AG04450 (cell line): Measurements from ENCODE around the gene MED13L. TPM values are rescaled to one million over a fixed set of nuclear protein-coding genes. Genes with fewer than 3 reads are reported as not detected.

Experiments used
- CTCF ChIA-PET: fragments of 300-600, 350-600 bp; formaldehyde crosslinking; extraction: SDS; loops from one replicate; lab custom pipeline; 2022; ENCODE audit warnings: antibody characterized with exemption, inconsistent platforms; lab: Charles Lee
- POLR2A ChIA-PET: fragments of 350-600 bp; formaldehyde crosslinking; extraction: SDS; loops from one replicate; lab custom pipeline; 2021; ENCODE audit warnings: antibody characterized with exemption, inconsistent platforms; lab: Yijun Ruan, JAX
- DNase-seq: peaks from one replicate; pipeline ENCODE4 v3.0.0-alpha.2; 2011; ENCODE audit warnings: low read depth, low spot score
- H3K27ac ChIP-seq: one replicate; pipeline ENCODE4 v1.5.1; 2012; ENCODE audit warnings: low read depth, low read length, control low read depth
- H3K27me3 ChIP-seq: one replicate; pipeline ENCODE4 v1.6.0; 2012; ENCODE audit warnings: low read length; ENCODE audit not compliant: control insufficient read depth, insufficient read depth
- H3K4me3 ChIP-seq: 2 replicates; pipeline ENCODE4 v1.5.1; 2011; ENCODE audit warnings: mild to moderate bottlenecking, low read depth, low read length, control low read depth
- H3K9me3 ChIP-seq: 2 replicates; pipeline ENCODE4 v1.5.1; 2012; ENCODE audit warnings: low read length; ENCODE audit not compliant: control insufficient read depth, insufficient read depth
- CTCF ChIP-seq: IDR thresholded peaks from 2 replicates; pipeline ENCODE4 v1.5.1; 2011; ENCODE audit warnings: low read depth, low read length, control low read depth, inconsistent platforms
- polyA plus RNA-seq: library from polyadenylated mRNA; depleted of rRNA; stranded (reverse); fragments of >200 nt; gene quantifications from 2 replicates; pipeline ENCODE4 v1.2.3, GENCODE V29; 2011

Gene MED13L
- polyA plus RNA-seq, 1 experiment: 56.2 TPM

- Histone ChIP-seq H3K27me3 (no peaks in the 10 kb centered on the region), H3K9me3 (no peaks in the 10 kb centered on the region), H3K27ac (no peak overlapping the region), H3K4me3 (no peak overlapping the region)
- no peak for TF ChIP-seq CTCF
- POLR2A ChIA-PET: no interaction called here
- no peak for DNase-seq
- CTCF ChIA-PET: interaction anchor here (0.7 to 2.3 kb wide), 3 partner anchors 9 to 64 kb away, joined by 3 to 8 read pairs (median 4); no protein-coding TSS in a partner anchor
Observed at GRCh38 chr12:116002890-116003536, 274.5 kb downstream of the MED13L start.

- H3K27ac ChIP-seq: no peak overlapping the region
- H3K4me3 ChIP-seq: no peak overlapping the region
- H3K27me3 ChIP-seq: no peaks in the 10 kb centered on the region
- no peak for TF ChIP-seq CTCF
- H3K9me3 ChIP-seq: no peaks in the 10 kb centered on the region
- no peak for DNase-seq
- CTCF ChIA-PET: interaction anchor here (1.3 kb wide), 1 partner anchor 275 kb away, joined by 4 read pairs; no protein-coding TSS in a partner anchor
- POLR2A ChIA-PET: no interaction called here
Observed at GRCh38 chr12:116000252-116000651, 277.2 kb downstream of the MED13L start.

DNA sequence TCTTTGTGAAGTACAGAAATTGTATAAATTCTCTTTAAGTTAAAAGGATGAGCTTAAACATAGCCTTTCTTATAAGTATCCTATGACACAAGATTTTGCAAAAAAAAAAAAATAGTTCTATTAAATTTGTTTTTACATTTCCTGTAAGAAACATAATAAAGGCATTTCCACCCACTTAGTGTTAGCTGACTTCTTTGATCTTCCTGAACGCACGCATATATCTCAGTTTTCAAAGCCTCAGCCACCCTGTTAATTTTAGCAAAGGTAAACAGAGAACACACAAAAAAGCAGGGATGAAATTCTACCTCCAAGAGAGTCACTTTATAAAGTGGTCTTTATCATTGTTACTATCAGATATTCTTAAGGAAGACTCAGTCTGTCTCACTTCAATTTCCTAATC is 277.9 kb downstream of the MED13L start:
- CTCF ChIA-PET: interaction anchor here (0.6 to 3.3 kb wide), 11 partner anchors 11 to 710 kb away, joined by 3 to 35 read pairs (median 6); no protein-coding TSS in a partner anchor
- Histone ChIP-seq H3K4me3 (no peak overlapping the region), H3K27me3 (no peaks in the 10 kb centered on the region), H3K9me3 (no peaks in the 10 kb centered on the region), H3K27ac (no peak overlapping the region)
- POLR2A ChIA-PET: no interaction called here
- TF ChIP-seq CTCF: no peak
- no peak for DNase-seq

DNA sequence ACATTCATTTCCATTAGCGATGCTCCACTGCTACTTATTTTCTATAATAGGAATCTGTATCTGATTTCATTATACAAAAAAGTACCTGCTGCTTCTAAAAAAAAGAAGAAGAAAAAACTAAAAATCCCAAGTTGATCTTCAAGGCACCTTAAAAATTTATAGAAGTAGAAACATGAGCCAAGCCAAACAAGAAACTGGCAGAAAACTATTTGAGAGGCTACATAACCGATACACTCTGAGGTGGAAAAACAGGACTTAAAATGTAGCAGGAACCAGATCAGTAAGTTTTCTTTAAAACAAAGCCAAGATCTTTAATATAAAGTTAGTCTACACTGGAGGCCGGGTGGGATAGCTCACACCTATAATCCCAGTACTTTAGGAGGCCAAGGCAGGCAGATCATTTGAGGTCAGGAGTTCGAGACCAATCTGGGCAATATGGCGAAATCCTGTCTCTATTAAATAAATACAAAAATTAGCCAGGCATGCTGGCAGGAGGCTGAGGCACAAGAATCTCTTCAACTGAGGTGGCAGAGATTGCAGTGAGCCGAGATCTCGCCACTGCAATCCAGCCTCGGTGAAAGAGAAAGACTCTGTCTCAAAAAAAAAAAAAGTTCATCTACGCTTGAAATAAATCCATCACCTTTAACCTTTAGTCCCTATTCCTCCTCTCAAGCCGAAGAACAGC is 278.6 kb downstream of the MED13L start:
- Histone ChIP-seq H3K9me3 (no peaks in the 10 kb centered on the region), H3K4me3 (no peak overlapping the region), H3K27me3 (no peaks in the 10 kb centered on the region), H3K27ac (no peak overlapping the region)
- CTCF ChIA-PET: interaction anchor here (0.5 to 3.3 kb wide), 26 partner anchors 9 to 1165 kb away, joined by 3 to 35 read pairs (median 5); no protein-coding TSS in a partner anchor
- POLR2A ChIA-PET: no interaction called here
- no peak for TF ChIP-seq CTCF
- no peak for DNase-seq
